GM12892 (cell line): ENCODE results near the gene OTUB1.

Source experiments
- POLR2A ChIP-seq: IDR thresholded peaks from 2 replicates; pipeline ENCODE4 v1.6.1; 2011; ENCODE audit warnings: low read depth, low read length, control low read depth
- POLR2AphosphoS5 ChIP-seq: IDR thresholded peaks from 2 replicates; pipeline ENCODE4 v1.6.1; 2011; ENCODE audit warnings: low read depth, low read length, control low read depth

GRCh38 chr11:64010783-64011182 is 24.5 kb downstream of the OTUB1 start:
- no peak for TF ChIP-seq POLR2AphosphoS5
- TF ChIP-seq POLR2A: no peak
